Measurements from ENCODE around the gene YPEL5.
"Not testable (repeated sequence)": the region's sequence is repeated elsewhere in the genome, so short reads cannot be mapped to it uniquely, and the experiment has no call there.

YPEL5 gene

GRCh38 chr2:30146337-30147195, at the start of gene YPEL5:
Gene YPEL5, plus strand, starts transcription at chr2:30147007. Its CDS starts 9,645 bp downstream, at chr2:30156652.
- peak within 1 kb of the TSS; percentile 78 for H3K4me3 ChIP-seq (ENCODE audit: low read depth, low read length)
- TF ChIP-seq, protein P1, sequence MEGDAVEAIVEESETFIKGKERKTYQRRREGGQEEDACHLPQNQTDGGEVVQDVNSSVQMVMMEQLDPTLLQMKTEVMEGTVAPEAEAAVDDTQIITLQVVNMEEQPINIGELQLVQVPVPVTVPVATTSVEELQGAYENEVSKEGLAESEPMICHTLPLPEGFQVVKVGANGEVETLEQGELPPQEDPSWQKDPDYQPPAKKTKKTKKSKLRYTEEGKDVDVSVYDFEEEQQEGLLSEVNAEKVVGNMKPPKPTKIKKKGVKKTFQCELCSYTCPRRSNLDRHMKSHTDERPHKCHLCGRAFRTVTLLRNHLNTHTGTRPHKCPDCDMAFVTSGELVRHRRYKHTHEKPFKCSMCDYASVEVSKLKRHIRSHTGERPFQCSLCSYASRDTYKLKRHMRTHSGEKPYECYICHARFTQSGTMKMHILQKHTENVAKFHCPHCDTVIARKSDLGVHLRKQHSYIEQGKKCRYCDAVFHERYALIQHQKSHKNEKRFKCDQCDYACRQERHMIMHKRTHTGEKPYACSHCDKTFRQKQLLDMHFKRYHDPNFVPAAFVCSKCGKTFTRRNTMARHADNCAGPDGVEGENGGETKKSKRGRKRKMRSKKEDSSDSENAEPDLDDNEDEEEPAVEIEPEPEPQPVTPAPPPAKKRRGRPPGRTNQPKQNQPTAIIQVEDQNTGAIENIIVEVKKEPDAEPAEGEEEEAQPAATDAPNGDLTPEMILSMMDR (IDR thresholded peaks at IDR 0.05; ENCODE audit: borderline replicate concordance, insufficient read depth, low read depth, low read length) = no peak

GRCh38 chr2:30098266-30099005, 48.4 kb upstream of the YPEL5 start:
- TF ChIP-seq, protein P1 (IDR thresholded peaks at IDR 0.05; ENCODE audit: borderline replicate concordance, insufficient read depth, low read depth, low read length) = no peak
- H3K4me3 ChIP-seq (ENCODE audit: low read depth, low read length) = no peak overlapping the region

- H3K4me3 ChIP-seq (ENCODE audit: low read depth, low read length) = not testable (repeated sequence)
Observed at GRCh38 chr2:30099366-30099765, 47.4 kb upstream of the YPEL5 start.

- H3K4me3 ChIP-seq (ENCODE audit: low read depth, low read length) = not testable (repeated sequence)
Observed at GRCh38 chr2:30100691-30101090, 46.1 kb upstream of the YPEL5 start.

DNA sequence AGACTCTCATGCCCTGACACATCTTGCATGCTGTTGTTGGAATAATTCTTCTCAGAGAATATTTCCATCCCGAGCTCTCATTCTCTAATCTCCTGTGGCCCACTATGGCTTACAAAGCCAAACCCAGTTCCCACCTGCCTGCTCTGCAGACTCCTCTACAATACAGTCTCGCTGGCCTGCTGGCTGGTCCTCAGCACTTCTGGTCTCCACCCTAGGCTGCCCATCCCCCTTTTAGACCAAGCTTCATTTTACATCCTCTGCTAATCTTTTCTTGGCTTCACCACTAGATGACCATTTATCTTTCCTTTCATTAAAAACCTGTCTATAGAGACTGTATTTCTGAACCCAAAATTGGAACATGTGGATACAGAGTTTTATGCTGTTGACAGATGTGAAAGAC, 42.5 kb upstream of the YPEL5 start:
- TF ChIP-seq, protein P1 (IDR thresholded peaks at IDR 0.05; ENCODE audit: borderline replicate concordance, insufficient read depth, low read depth, low read length) = no peak
- no peak overlapping the region for H3K4me3 ChIP-seq (ENCODE audit: low read depth, low read length)

- no peak overlapping the region for H3K4me3 ChIP-seq (ENCODE audit: low read depth, low read length)
- TF ChIP-seq, protein P1 (IDR thresholded peaks at IDR 0.05; ENCODE audit: borderline replicate concordance, insufficient read depth, low read depth, low read length) = no peak
Observed at GRCh38 chr2:30105556-30105955, 41.3 kb upstream of the YPEL5 start.

DNA sequence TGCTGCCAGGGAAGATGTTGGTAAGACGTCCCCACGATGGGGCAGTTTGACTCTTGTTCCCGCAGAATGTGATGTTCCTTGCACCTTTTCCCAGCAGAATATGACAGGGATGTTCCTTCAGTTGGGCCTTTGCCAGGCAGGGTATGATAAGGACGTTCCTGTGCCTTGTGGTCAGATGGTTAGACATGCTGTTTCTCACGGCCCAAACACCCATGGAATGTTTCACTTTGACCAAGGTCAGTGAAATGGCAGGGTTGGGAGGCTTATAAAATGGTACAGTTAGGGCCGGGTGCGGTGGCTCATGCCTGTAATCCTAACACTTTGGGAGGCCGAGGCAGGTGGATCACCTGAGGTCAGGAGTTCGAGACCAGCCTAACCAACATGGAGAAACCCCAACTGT, 40.3 kb upstream of the YPEL5 start:
- TF ChIP-seq, protein P1 (IDR thresholded peaks at IDR 0.05; ENCODE audit: borderline replicate concordance, insufficient read depth, low read depth, low read length) = no peak
- no peak overlapping the region for H3K4me3 ChIP-seq (ENCODE audit: low read depth, low read length)

DNA sequence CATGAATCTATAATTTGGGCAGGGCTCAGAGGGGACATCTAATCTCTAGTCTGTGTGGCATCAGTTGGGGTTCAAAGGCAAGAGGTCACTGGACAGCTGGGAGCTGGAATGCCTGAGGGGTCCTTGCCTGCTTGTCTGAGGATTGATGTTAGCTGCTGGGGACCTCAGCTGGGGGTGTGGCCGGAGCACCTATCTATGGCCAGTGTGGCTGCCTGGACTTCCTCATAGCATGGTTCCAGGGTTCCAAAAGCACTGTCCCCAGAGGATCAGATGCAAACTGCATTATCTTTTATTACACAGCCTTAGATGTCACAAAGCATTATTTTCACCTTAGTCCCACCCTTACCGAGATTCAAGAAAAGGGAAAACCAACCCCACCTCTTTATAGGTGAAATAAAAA, 38.6 kb upstream of the YPEL5 start:
- H3K4me3 ChIP-seq (ENCODE audit: low read depth, low read length) = no peak overlapping the region
- TF ChIP-seq, protein P1 (IDR thresholded peaks at IDR 0.05; ENCODE audit: borderline replicate concordance, insufficient read depth, low read depth, low read length) = no peak
